Mammary epithelial cell (primary cell): ENCODE results near the gene KCNIP4.

Experiments
- EZH2 ChIP-seq: IDR thresholded peaks from 2 replicates; pipeline ENCODE4 v1.6.1; 2012; ENCODE audit warnings: low read length, inconsistent platforms, borderline replicate concordance
- TF ChIP-seq, protein P1 (sequence below), 2 donors: IDR thresholded peaks in 1 of 2; conservative IDR thresholded peaks in 1 of 2; 2 replicates each; pipeline ENCODE4 v1.5.1; 2011 to 2012; ENCODE audit warnings: inconsistent platforms in 2 of 2, low read length in 2 of 2, mild to moderate bottlenecking in 2 of 2, control low read depth in 1 of 2, low read depth in 1 of 2; ENCODE audit not compliant: insufficient read depth in 1 of 2; ENCODE audit errors: extremely low read depth in 1 of 2

DNA sequence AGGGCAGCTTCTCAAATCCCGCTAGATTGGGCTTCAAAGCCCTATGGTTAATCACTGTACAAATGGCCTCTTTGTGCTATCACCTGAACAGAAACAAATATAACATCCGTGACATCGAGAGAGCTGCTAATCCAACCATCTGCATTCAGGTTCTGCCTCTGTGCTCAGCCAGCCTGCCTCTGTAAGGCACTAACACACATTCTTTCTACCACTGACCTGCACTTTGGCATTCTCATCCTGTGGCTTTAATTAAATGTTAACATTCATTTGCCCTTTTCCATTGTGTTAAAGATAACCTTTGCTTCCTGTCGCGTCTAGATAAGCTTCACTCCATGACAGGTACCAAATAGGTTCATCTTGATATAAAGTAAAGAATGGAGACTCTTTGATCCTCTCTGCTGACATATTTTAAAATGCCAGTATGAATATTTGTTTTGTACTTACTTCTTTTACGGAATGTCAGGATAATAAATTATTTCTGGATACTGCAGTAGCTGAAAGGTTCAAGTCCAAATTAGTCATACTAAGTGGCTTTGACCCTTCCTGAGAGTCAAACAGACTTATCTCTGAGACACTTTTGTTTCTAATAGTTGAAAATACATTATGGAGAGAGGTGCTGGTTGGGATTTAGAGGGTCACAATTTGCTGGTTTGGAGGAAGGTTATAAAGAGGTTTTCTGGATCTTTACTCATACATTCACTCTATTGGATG, 742.6 kb downstream of the KCNIP4 start:
- TF ChIP-seq, protein P1, sequence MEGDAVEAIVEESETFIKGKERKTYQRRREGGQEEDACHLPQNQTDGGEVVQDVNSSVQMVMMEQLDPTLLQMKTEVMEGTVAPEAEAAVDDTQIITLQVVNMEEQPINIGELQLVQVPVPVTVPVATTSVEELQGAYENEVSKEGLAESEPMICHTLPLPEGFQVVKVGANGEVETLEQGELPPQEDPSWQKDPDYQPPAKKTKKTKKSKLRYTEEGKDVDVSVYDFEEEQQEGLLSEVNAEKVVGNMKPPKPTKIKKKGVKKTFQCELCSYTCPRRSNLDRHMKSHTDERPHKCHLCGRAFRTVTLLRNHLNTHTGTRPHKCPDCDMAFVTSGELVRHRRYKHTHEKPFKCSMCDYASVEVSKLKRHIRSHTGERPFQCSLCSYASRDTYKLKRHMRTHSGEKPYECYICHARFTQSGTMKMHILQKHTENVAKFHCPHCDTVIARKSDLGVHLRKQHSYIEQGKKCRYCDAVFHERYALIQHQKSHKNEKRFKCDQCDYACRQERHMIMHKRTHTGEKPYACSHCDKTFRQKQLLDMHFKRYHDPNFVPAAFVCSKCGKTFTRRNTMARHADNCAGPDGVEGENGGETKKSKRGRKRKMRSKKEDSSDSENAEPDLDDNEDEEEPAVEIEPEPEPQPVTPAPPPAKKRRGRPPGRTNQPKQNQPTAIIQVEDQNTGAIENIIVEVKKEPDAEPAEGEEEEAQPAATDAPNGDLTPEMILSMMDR (conservative IDR thresholded peaks at IDR 0.05 in 1 of 2, IDR thresholded peaks at IDR 0.05 in 1 of 2; ENCODE audit: extremely low read depth in 1 of 2, insufficient read depth in 1 of 2, low read depth in 1 of 2, low read length in 2 of 2): no peak
- no peak for TF ChIP-seq EZH2
